ENCODE measurements around the gene KLHL22. TPM values are rescaled to one million over a fixed set of nuclear protein-coding genes. Genes with fewer than 3 reads are reported as not detected.
A peak's percentile ranks its signal among the peaks of the same experiment; 100 is the strongest.
"Not testable (repeated sequence)": the region's sequence is repeated elsewhere in the genome, so short reads cannot be mapped to it uniquely, and the experiment has no call there.

KLHL22 gene
- total RNA-seq, 4 donors from 2014 or later, result 24.1 to 32.2 (median 28.4) TPM

GRCh38 chr22:20506543-20507252, 11.1 kb upstream of the KLHL22 start:
- Histone ChIP-seq H3K27me3 (no peaks in the 10 kb centered on the region), H3K9me3 (no peaks in the 10 kb centered on the region), H3K36me3 (peaks cover 0 to under 1% of the 10 kb centered on the region in 2 donors), H3K4me1 (peaks cover 30 to 43% of the 10 kb centered on the region in 2 donors), H3K27ac (peak overlapping the region; percentile 94 to 99 (median 98)), H3K4me3 (peak overlapping the region; percentile 74 to 99 (median 90))
- in situ Hi-C loops (cut with MboI; ENCODE audit: low sequenced_read_pairs in 4 of 4) (loop anchor here in 1 of 4 donors (10.0 kb wide), 1 partner anchor 58 kb away; no protein-coding TSS in a partner anchor), intact Hi-C loops (cut with DNase I; ENCODE audit: low total_unique reads) (loop anchor here (1.0 to 2.0 kb wide), 2 partner anchors 10 to 64 kb away; no protein-coding TSS in a partner anchor)
- TF ChIP-seq POLR2A (IDR thresholded peaks at IDR 0.05) (no peak), CTCF (IDR thresholded peaks at IDR 0.05 in 4 of 5, conservative IDR thresholded peaks at IDR 0.05 in 1 of 5) (no peak)
- no peak for DNase-seq
- ATAC-seq, result no peak

GRCh38 chr22:20504293-20504922, 8.8 kb upstream of the KLHL22 start:
- H3K27ac ChIP-seq, result not testable (repeated sequence)

GRCh38 chr22:20503816-20504215, 8.2 kb upstream of the KLHL22 start:
- H3K9me3 ChIP-seq, result no peaks in the 10 kb centered on the region
- H3K27me3 ChIP-seq, result no peaks in the 10 kb centered on the region
- H3K4me1 ChIP-seq, result peaks cover 2 to 14% of the 10 kb centered on the region in 2 donors
- ATAC-seq (no peak), DNase-seq (no peak)
- no peak for TF ChIP-seq POLR2A (IDR thresholded peaks at IDR 0.05)
- no peak for TF ChIP-seq CTCF (IDR thresholded peaks at IDR 0.05 in 4 of 5, conservative IDR thresholded peaks at IDR 0.05 in 1 of 5)
- H3K36me3 ChIP-seq, result peaks cover 0 to 9% of the 10 kb centered on the region in 2 donors
- no peak overlapping the region for H3K4me3 ChIP-seq
- in situ Hi-C loops (cut with MboI; ENCODE audit: low sequenced_read_pairs in 4 of 4) (loop anchor here in 1 of 4 donors (10.0 kb wide), 1 partner anchor 61 kb away; no protein-coding TSS in a partner anchor), intact Hi-C loops (cut with DNase I; ENCODE audit: low total_unique reads) (no loop called here)
- H3K27ac ChIP-seq, result no peak overlapping the region

More at GRCh38 chr22:20504293-20504922, 8.8 kb upstream of the KLHL22 start:
- H3K4me1 ChIP-seq, result peaks cover 8 to 20% of the 10 kb centered on the region in 2 donors
- DNase-seq; H3K36me3 ChIP-seq; intact Hi-C loops (cut with DNase I; ENCODE audit: low total_unique reads); ATAC-seq; H3K9me3 ChIP-seq; H3K27me3 ChIP-seq; H3K4me3 ChIP-seq: not testable (repeated sequence)
- in situ Hi-C loops (cut with MboI; ENCODE audit: low sequenced_read_pairs in 4 of 4), result loop anchor here in 1 of 4 donors (10.0 kb wide), 1 partner anchor 60 kb away; no protein-coding TSS in a partner anchor

- H3K4me3 ChIP-seq, result no peak overlapping the region
- in situ Hi-C loops (cut with MboI; ENCODE audit: low sequenced_read_pairs in 4 of 4), result loop anchor here in 2 of 4 donors (5.0 to 10.0 kb wide), 2 partner anchors 65 to 82 kb away; no protein-coding TSS in a partner anchor
- H3K36me3 ChIP-seq, result peaks cover 0 to 9% of the 10 kb centered on the region in 2 donors
- ATAC-seq, result no peak
- H3K27ac ChIP-seq, result no peak overlapping the region
- TF ChIP-seq POLR2A (IDR thresholded peaks at IDR 0.05) (no peak), CTCF (IDR thresholded peaks at IDR 0.05 in 4 of 5, conservative IDR thresholded peaks at IDR 0.05 in 1 of 5) (no peak)
- DNase-seq, result no peak
- intact Hi-C loops (cut with DNase I; ENCODE audit: low total_unique reads), result loop anchor here (5.0 to 10.0 kb wide), 4 partner anchors 175 to 418 kb away; partner anchors contain the start of genes CRKL, DGCR6L and DGCR8
- H3K9me3 ChIP-seq, result no peaks in the 10 kb centered on the region
- H3K4me1 ChIP-seq, result peaks cover 5 to 8% of the 10 kb centered on the region in 2 donors
- H3K27me3 ChIP-seq, result no peaks in the 10 kb centered on the region
These were observed 4.2 kb upstream of the KLHL22 start for GRCh38 chr22:20499769-20500168.

- Histone ChIP-seq H3K36me3 (peaks cover 0 to 9% of the 10 kb centered on the region in 2 donors), H3K27me3 (no peaks in the 10 kb centered on the region), H3K4me1 (peaks cover 10 to 16% of the 10 kb centered on the region in 2 donors), H3K4me3 (no peak overlapping the region), H3K9me3 (no peaks in the 10 kb centered on the region), H3K27ac (no peak overlapping the region)
- in situ Hi-C loops (cut with MboI; ENCODE audit: low sequenced_read_pairs in 4 of 4) (loop anchor here in 1 of 4 donors (5.0 kb wide), 1 partner anchor 82 kb away; no protein-coding TSS in a partner anchor), intact Hi-C loops (cut with DNase I; ENCODE audit: low total_unique reads) (loop anchor here (5.0 to 10.0 kb wide), 4 partner anchors 174 to 418 kb away; partner anchors contain the start of genes CRKL, DGCR6L and DGCR8)
- ATAC-seq (no peak), DNase-seq (no peak)
- TF ChIP-seq POLR2A (IDR thresholded peaks at IDR 0.05), result no peak
- TF ChIP-seq CTCF (IDR thresholded peaks at IDR 0.05 in 4 of 5, conservative IDR thresholded peaks at IDR 0.05 in 1 of 5), result no peak
These were observed 3.3 kb upstream of the KLHL22 start for GRCh38 chr22:20498913-20499312.

Data from gastrocnemius medialis (tissue), 4 donors.